Pancreas (tissue), 10 donors: ENCODE measurements around the gene ARHGAP26. TPM values are rescaled to one million over a fixed set of nuclear protein-coding genes. Genes with fewer than 3 reads are reported as not detected.

Experiments used
- ATAC-seq, 4 donors: fragments of 200-7000 bp; cut with Tn5 transposase; one replicate each; pipeline versions ENCODE4 v1.8.0 to v1.9.1; 2020; ENCODE audit warnings: mild to moderate bottlenecking in 4 of 4, moderate library complexity in 4 of 4
- DNase-seq, 6 donors: peaks; one replicate each; pipeline ENCODE4 v3.0.0-alpha.2; 2020
- FAIRE-seq: peaks from 2 replicates; lab custom pipeline; 2012; peaks lifted over from hg19 to GRCh38; lab: Jason Lieb, UNC
- H3K27ac ChIP-seq, 4 donors: fragments of 200-600 bp; sonication (generic); 1 replicate in 3 of 4; 2 replicates in 1 of 4; pipeline versions ENCODE4 v1.5.0 to v1.8.0; 2020
- H3K27me3 ChIP-seq, 4 donors: fragments of 200-600 bp; one replicate each; pipeline ENCODE4 v1.8.0; 2021
- H3K36me3 ChIP-seq, 3 donors: fragments of 200-600 bp; sonication (generic) in 1 of 3; one replicate each; pipeline versions ENCODE4 v1.5.0 to v1.8.0; 2020 to 2021
- H3K4me1 ChIP-seq, 3 donors: fragments of 200-600 bp; one replicate each; pipeline ENCODE4 v1.8.0; 2021
- H3K4me3 ChIP-seq, 4 donors: fragments of 200-600 bp; sonication (generic) in 2 of 4; one replicate each; pipeline versions ENCODE4 v1.5.0 to v1.8.0; 2020 to 2021
- H3K9me3 ChIP-seq, 4 donors: fragments of 200-600 bp; one replicate each; pipeline ENCODE4 v1.8.0; 2021
- WGBS, 2 donors: extraction: QIAGEN DNeasy Blood & Tissue Kit; methylation state at CpG; one replicate each; pipeline ENCODE4 v1.1.7; 2013; 5-methylcytosine and 5-hydroxymethylcytosine counted together
- intact Hi-C, 3 donors: fragments of 100-400 bp; cut with DNase I; formaldehyde crosslinking; loops; one replicate each; pipeline versions ENCODE4 v1.11.1 to v1.14.2; 2022
- polyA plus RNA-seq, 2 donors: library from polyadenylated mRNA; stranded (reverse); fragments of 200-250 nt; gene quantifications; one replicate each; pipeline ENCODE4 v1.2.3, GENCODE V29; 2013
- total RNA-seq, 6 donors: library from RNA; stranded (reverse); fragmentation: NEBNext Ultra II Directional in 4 of 6; extraction: Animal tissue kit (Norgen Biotek cat#: 25700) in 4 of 6; gene quantifications; one replicate each; pipeline versions ENCODE4 v1.2.1 to v1.2.4, GENCODE V29; 2021 to 2023
- TF ChIP-seq, protein P1 (sequence below), 4 donors: fragments of 200-600 bp; sonication (generic) in 3 of 4; IDR thresholded peaks; one replicate each; pipeline versions ENCODE4 v1.5.0 to v1.8.0; 2021; ENCODE audit warnings: antibody characterized with exemption in 4 of 4
- donor health status: healthy with polysubstance abuse.
- donor health status: DM: no; HTN: no; CAD: no; lungs with moderate emphysema.
- donor health status: DM: no; HTN: no; CAD: no.
- donor health status: control.
- donor health status: control.
- donor health status: Bipolar disorder and iron deficiency.
- donor health status: DM: yes; HTN: yes; CAD: no.
- donor health status: DM: no; HTN: no; CAD: no.
- donor health status: DM: no; HTN: no; CAD: no.
- donor health status: DM: yes; HTN: yes; CAD: no.

The ARHGAP26 gene
- total and polyA plus RNA-seq, 8 donors: 3.0 to 28.1 (median 10.3) TPM

DNA sequence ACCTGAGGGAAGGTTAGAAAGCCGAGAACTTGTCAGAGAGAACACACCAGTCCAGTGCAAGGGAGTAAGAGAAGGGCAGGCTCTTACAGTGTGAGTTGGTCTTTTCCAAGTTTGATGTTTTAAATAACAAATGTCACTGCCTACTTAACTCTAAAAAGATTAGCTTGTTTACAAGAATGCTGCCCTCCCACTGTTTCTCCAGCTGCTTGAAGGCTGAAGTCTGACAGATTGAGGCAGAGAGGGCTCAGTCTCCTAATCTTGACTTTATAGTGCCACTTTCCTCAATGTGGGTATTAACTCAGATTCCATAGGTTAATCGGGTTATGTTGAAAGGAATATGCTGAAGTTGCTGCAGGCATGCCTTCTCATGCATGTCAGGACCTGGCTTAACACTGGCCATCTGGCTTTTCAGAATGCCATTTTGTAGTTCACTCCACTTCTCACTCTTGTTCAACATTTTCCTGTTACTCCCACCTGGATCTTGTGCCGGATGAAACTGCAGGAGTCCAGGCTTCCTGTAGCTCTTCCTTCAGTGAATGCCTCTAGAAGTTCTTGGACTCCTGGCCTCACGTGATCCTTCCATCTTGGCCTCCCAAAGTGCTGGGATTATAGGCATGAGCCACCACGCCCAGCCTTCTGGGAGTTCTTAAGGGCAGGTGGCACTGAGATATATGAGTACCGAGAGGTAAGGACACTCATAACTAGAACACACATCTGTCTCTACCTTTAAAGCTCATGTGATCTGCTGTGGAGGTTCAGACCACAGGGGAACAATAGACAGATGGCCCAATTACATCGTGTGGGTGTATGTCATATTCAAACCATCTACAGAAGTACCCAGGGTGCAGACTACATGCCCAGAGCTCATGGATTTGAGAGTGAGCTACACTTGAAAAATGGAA is 249.7 kb downstream of the ARHGAP26 start:
- Histone ChIP-seq H3K27me3 (no peaks in the 10 kb centered on the region), H3K9me3 (no peaks in the 10 kb centered on the region), H3K4me1 (no peaks in the 10 kb centered on the region), H3K27ac (no peak overlapping the region), H3K36me3 (no peaks in the 10 kb centered on the region), H3K4me3 (no peak overlapping the region)
- ATAC-seq (no peak), FAIRE-seq (no peak), DNase-seq (no peak)
- TF ChIP-seq, protein P1, sequence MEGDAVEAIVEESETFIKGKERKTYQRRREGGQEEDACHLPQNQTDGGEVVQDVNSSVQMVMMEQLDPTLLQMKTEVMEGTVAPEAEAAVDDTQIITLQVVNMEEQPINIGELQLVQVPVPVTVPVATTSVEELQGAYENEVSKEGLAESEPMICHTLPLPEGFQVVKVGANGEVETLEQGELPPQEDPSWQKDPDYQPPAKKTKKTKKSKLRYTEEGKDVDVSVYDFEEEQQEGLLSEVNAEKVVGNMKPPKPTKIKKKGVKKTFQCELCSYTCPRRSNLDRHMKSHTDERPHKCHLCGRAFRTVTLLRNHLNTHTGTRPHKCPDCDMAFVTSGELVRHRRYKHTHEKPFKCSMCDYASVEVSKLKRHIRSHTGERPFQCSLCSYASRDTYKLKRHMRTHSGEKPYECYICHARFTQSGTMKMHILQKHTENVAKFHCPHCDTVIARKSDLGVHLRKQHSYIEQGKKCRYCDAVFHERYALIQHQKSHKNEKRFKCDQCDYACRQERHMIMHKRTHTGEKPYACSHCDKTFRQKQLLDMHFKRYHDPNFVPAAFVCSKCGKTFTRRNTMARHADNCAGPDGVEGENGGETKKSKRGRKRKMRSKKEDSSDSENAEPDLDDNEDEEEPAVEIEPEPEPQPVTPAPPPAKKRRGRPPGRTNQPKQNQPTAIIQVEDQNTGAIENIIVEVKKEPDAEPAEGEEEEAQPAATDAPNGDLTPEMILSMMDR (IDR thresholded peaks at IDR 0.05): no peak
- intact Hi-C loops: no loop called here
- 85 to 90% methylated on average over 7 of the region's 7 CpGs for WGBS, 2 donors

DNA sequence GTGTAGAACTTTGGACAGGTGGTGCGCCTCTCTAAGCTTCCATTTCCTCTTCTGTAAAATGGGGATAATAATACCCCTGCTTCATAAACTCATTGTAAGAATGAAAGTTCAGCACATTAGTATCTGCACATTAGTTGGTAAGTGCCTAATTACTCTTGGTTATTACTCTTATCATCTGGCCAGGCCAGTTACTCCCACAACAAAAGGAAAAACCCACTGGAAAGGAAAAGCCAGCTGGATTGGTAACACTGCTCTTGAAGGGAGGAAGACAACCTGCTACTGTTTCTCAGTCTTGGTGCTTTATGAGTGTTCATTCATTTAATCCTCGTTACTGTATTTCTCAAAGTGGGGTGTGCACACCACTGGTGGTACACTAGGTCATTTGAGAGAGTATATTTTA is 251.4 kb downstream of the ARHGAP26 start:
- no peaks in the 10 kb centered on the region for H3K9me3 ChIP-seq
- H3K27me3 ChIP-seq: no peaks in the 10 kb centered on the region
- intact Hi-C loops: no loop called here
- WGBS, 2 donors: 92 to 98% methylated on average over 2 of the region's 2 CpGs
- H3K4me1 ChIP-seq: no peaks in the 10 kb centered on the region
- FAIRE-seq: no peak
- no peak for DNase-seq
- TF ChIP-seq, protein P1 (IDR thresholded peaks at IDR 0.05): no peak
- no peak for ATAC-seq
- H3K4me3 ChIP-seq: no peak overlapping the region
- H3K27ac ChIP-seq: no peak overlapping the region
- no peaks in the 10 kb centered on the region for H3K36me3 ChIP-seq

DNA sequence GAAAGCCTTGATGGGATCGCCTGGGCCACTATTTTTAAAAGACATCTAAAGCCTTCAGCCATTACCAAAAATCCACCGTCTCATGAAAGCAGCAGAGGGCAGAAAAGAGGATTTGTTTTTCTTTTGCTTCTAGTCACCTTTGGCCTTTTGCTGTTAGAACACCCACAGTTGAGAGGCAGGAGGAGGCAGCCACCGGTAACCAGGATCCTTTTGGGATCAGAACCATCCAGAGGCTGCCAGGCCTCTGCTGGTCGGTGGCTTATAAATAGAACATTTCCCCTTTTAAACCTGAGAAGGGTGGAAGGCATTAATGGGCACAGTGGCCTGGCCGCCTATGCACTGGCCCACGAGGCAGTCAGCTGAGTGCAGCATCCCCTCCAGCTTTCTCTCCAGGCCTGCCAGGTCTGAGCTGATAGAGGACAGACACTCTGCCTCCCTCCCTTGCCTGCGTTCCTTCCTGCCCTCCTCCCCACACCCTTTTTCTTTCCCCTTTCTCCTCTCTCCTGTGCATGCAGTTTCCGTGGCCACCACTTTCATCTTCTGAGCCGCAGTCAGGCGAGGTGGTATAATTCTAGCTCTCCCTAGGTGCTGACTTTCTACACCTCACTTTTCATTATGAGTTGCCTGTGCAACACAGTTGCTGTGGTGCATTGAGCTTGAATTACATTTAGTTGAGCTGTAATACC is 253.4 kb downstream of the ARHGAP26 start:
- no peaks in the 10 kb centered on the region for H3K27me3 ChIP-seq
- DNase-seq (peak in 2 of 6 donors; percentile 15 to 20), FAIRE-seq (no peak), ATAC-seq (peak in 3 of 4 donors; percentile 54 to 73 (median 67))
- H3K4me1 ChIP-seq: no peaks in the 10 kb centered on the region
- intact Hi-C loops: no loop called here
- TF ChIP-seq, protein P1 (IDR thresholded peaks at IDR 0.05): no peak
- 76 to 80% methylated on average over 10 of the region's 10 CpGs for WGBS, 2 donors
- no peak overlapping the region for H3K27ac ChIP-seq
- no peaks in the 10 kb centered on the region for H3K9me3 ChIP-seq
- H3K36me3 ChIP-seq: no peaks in the 10 kb centered on the region
- no peak overlapping the region for H3K4me3 ChIP-seq

DNA sequence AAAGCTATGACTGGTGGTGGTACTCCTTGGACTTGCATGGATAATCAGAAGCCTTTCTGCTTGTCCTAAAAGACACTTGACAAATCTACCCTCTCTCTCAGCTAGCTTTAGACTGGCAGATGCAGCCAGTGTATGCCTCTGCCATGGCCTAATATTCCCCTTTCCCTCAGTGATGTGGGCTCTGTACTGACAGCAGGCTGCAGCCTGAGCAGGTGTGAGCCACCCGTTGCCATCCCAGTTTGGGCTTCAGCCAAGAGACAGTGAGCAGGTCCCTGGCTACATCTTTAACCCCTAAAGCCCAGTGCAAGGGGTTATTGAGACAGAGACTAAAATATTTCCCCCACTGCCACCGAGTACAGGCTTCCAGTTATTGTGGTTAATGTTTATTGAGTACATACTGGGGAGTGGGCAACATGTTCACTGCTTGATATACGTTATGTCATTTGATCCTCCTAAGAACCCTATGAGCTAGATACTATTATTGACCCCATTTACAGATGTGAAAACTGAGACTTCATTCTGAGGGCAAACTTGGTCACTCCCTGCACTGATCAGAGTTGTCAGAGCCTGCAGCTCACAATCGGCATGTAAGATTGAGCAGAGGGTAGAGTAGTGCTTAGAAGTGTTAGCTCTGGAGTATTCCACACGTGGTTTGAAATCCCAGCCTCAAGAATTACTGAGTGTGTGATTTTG is 254.2 kb downstream of the ARHGAP26 start:
- peak in 2 of 4 donors; percentile 26 to 37 for ATAC-seq
- no peak for FAIRE-seq
- Histone ChIP-seq H3K4me3 (no peak overlapping the region), H3K27ac (no peak overlapping the region), H3K27me3 (no peaks in the 10 kb centered on the region), H3K36me3 (no peaks in the 10 kb centered on the region), H3K4me1 (no peaks in the 10 kb centered on the region), H3K9me3 (no peaks in the 10 kb centered on the region)
- no peak for DNase-seq
- TF ChIP-seq, protein P1 (IDR thresholded peaks at IDR 0.05): no peak
- intact Hi-C loops: no loop called here
- WGBS, 2 donors: 77 to 79% methylated on average over 5 of the region's 5 CpGs
